Smooth muscle cell (in vitro differentiated cells): Measurements from ENCODE around the gene SYNPO2L. TPM values are rescaled to one million over a fixed set of nuclear protein-coding genes. Genes with fewer than 3 reads are reported as not detected.
"Not testable (repeated sequence)": the region's sequence is repeated elsewhere in the genome, so short reads cannot be mapped to it uniquely, and the experiment has no call there.

Experiments used
- DNase-seq: peaks from one replicate; lab custom pipeline; 2025; ENCODE audit not compliant: unreplicated experiment; lab: John Stamatoyannopoulos, UW
- H2AFZ ChIP-seq: fragments of 200-600 bp; sonication (generic); 2 replicates; pipeline ENCODE4 v1.6.0; 2016; ENCODE audit warnings: antibody characterized with exemption, low read depth, mild to moderate bottlenecking
- H3F3A ChIP-seq: fragments of 200-600 bp; sonication (generic); 2 replicates; pipeline ENCODE4 v1.6.0; 2017; ENCODE audit warnings: antibody characterized with exemption, low read depth
- H3K27ac ChIP-seq: fragments of 200-600 bp; sonication (generic); 2 replicates; pipeline ENCODE4 v1.5.1; 2016; ENCODE audit warnings: low read depth, mild to moderate bottlenecking
- H3K27me3 ChIP-seq: fragments of 200-600 bp; sonication (generic); 2 replicates; pipeline ENCODE4 v1.6.1; 2016; ENCODE audit warnings: low read depth, mild to moderate bottlenecking
- H3K36me3 ChIP-seq: fragments of 200-600 bp; sonication (generic); 2 replicates; pipeline ENCODE4 v1.5.1; 2016; ENCODE audit warnings: low read depth
- H3K4me1 ChIP-seq: fragments of 200-600 bp; sonication (generic); 2 replicates; pipeline ENCODE4 v1.5.1; 2016; ENCODE audit warnings: low read depth
- H3K4me2 ChIP-seq: fragments of 200-600 bp; sonication (generic); 2 replicates; pipeline ENCODE4 v1.6.0; 2016; ENCODE audit warnings: mild to moderate bottlenecking
- H3K4me3 ChIP-seq: fragments of 200-600 bp; sonication (generic); 2 replicates; pipeline ENCODE4 v1.5.1; 2016; ENCODE audit warnings: mild to moderate bottlenecking
- H3K79me2 ChIP-seq: fragments of 200-600 bp; sonication (generic); 2 replicates; pipeline ENCODE4 v1.6.0; 2016; ENCODE audit warnings: low read depth, mild to moderate bottlenecking
- H3K9ac ChIP-seq: fragments of 200-600 bp; sonication (generic); 2 replicates; pipeline ENCODE4 v1.6.0; 2016; ENCODE audit warnings: low read depth
- H3K9me3 ChIP-seq: fragments of 200-600 bp; sonication (generic); replicated peaks from 2 replicates; pipeline ENCODE4 v1.5.1; 2016; ENCODE audit warnings: low read depth
- H4K20me1 ChIP-seq: fragments of 200-600 bp; sonication (generic); 2 replicates; pipeline ENCODE4 v1.6.0; 2016; ENCODE audit warnings: low read depth
- WGBS: methylation state at CpG from one replicate; pipeline ENCODE4 v1.1.7; 2016; ENCODE audit warnings: low lambda C conversion rate; 5-methylcytosine and 5-hydroxymethylcytosine counted together
- polyA plus RNA-seq: library from polyadenylated mRNA; unstranded; fragments of >200 nt; fragmentation: Nextera tagmentation; extraction: Ambion mirVana; gene quantifications from 2 replicates; pipeline ENCODE4 v1.2.1, GENCODE V29; 2016
- total RNA-seq: library from RNA; depleted of rRNA; stranded (reverse); fragments of >200 nt; gene quantifications from 2 replicates; pipeline ENCODE4 v1.2.3, GENCODE V29; 2014

The SYNPO2L gene
- total and polyA plus RNA-seq, 2 experiments from 2014 or later: 0.25 TPM; not detected in 1

- H3K36me3 ChIP-seq: not testable (repeated sequence)
These were observed 31.8 kb upstream of the SYNPO2L start for GRCh38 chr10:73687641-73688040.

GRCh38 chr10:73674546-73674945 lies 18.7 kb upstream of the SYNPO2L start:
- H3K4me2 ChIP-seq, H4K20me1 ChIP-seq, H3K36me3 ChIP-seq, H3K79me2 ChIP-seq, H3K9ac ChIP-seq, H2AFZ ChIP-seq, H3F3A ChIP-seq, H3K27ac ChIP-seq, DNase-seq, H3K4me3 ChIP-seq, H3K9me3 ChIP-seq, H3K4me1 ChIP-seq, H3K27me3 ChIP-seq: not testable (repeated sequence)
- 95% methylated on average over 10 of the region's 20 CpGs for WGBS

More at GRCh38 chr10:73687641-73688040, 31.8 kb upstream of the SYNPO2L start:
- DNase-seq, H3K9me3 ChIP-seq, H4K20me1 ChIP-seq, H3K4me1 ChIP-seq, H3K4me2 ChIP-seq, H3K79me2 ChIP-seq, H3F3A ChIP-seq, H3K27ac ChIP-seq, H3K4me3 ChIP-seq, H3K27me3 ChIP-seq, H3K9ac ChIP-seq, H2AFZ ChIP-seq: not testable (repeated sequence)
- whole genome bisulfite sequencing: 94% methylated on average over 1 of the region's 1 CpG

- H4K20me1 ChIP-seq, H3K27me3 ChIP-seq, H2AFZ ChIP-seq, H3K4me2 ChIP-seq, DNase-seq, H3K36me3 ChIP-seq, H3K9ac ChIP-seq, H3K27ac ChIP-seq, H3K79me2 ChIP-seq, H3K4me1 ChIP-seq, H3F3A ChIP-seq, H3K9me3 ChIP-seq, H3K4me3 ChIP-seq: not testable (repeated sequence)
- WGBS: 100% methylated on average over 4 of the region's 4 CpGs
These were observed 12.5 kb upstream of the SYNPO2L start for GRCh38 chr10:73668378-73668777.

DNA sequence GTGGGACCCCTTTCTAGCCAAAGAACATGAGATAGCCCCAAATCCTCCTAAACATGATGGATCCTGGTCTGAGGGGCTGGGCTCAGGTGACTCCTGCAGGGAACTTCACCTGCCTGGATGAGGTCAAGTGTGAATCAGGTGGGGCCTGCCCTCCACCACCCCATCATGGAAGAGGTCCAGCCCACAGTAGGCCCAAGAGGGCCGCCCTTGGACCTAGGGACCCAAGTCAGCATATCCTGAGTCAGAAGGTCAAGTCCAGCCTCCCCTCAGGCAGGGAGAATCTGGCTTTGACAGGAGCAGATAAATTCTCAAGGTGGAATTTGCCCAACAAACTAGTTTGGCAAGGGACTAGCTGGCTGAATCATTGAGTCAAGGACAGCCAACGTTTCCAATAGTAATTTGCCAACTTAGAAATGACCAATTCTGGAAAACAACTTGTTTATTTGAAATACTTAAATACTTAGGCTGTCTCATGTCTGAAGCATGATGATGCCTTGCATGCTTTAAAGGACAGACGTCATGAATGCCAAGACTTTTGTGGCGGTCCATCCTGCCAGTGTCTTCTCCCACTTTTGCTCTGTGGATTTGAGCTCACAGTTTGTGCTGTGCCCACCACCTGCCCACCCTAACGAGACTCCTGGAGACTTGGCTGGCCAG lies 10.5 kb upstream of the SYNPO2L start:
- not testable (repeated sequence) for H3K9ac ChIP-seq, DNase-seq, H3K4me3 ChIP-seq, H3K27ac ChIP-seq, H2AFZ ChIP-seq, H3K4me1 ChIP-seq, H4K20me1 ChIP-seq, H3K27me3 ChIP-seq, H3K4me2 ChIP-seq, H3K36me3 ChIP-seq, H3K79me2 ChIP-seq, H3F3A ChIP-seq, H3K9me3 ChIP-seq
- 66% methylated on average over 5 of the region's 5 CpGs for WGBS

- H3F3A ChIP-seq, DNase-seq, H3K4me1 ChIP-seq, H3K27ac ChIP-seq, H3K9me3 ChIP-seq, H3K79me2 ChIP-seq, H3K4me3 ChIP-seq, H4K20me1 ChIP-seq, H3K36me3 ChIP-seq, H3K27me3 ChIP-seq, H2AFZ ChIP-seq, H3K4me2 ChIP-seq, H3K9ac ChIP-seq: not testable (repeated sequence)
- no CpG with 5 or more reads among the region's 3 CpGs for WGBS
These were observed 9.8 kb upstream of the SYNPO2L start for GRCh38 chr10:73665581-73665980.

DNA sequence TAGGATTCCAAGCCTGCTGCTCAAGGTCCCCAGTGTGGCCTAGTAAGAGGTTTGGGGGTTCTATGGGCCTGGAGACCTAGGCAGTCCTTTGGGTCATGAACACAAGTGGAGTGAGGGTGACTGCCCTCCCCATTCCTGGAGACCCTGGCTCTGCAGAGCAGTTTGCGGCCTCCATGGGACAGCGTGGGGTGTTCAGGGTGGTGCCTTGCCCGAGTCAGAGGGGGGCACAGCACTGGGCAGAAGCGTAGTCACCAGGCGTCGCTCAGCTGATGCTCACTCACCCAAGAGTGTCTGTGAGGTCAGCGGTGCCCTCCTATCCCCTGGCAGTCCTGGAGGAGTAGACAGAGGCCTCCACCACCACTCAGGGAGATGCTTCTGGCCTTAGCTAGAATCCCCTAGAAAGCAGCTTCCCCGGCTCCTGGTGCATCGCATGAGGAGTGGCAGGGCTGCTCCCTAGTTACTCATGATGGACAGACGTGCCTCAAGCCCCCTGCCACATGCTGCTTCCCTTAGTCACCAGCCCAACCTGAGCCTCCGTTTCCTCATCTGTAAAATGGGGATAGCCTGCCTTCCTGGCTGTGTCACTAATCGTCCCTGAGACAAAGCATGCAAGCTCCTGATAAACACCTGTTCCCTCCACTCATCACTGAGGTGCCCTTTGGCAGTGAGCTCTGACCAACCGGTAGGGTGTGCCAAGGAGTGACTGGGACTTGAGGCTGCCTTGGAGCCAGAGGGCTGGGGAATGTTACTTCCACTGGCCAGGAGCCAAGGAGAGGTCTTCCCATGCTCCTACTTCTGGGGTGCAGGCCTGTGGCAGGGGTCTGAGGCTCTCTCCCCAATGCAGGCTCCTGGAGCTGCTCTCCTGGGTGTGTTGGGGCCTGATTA lies 8.6 kb upstream of the SYNPO2L start:
- not testable (repeated sequence) for DNase-seq
- 91% methylated on average over 13 of the region's 13 CpGs for WGBS

GRCh38 chr10:73663621-73664020 lies 7.8 kb upstream of the SYNPO2L start:
- H3K79me2 ChIP-seq, H3F3A ChIP-seq, H3K36me3 ChIP-seq, H3K4me3 ChIP-seq, H3K27ac ChIP-seq, H3K9me3 ChIP-seq, DNase-seq, H2AFZ ChIP-seq, H3K27me3 ChIP-seq, H4K20me1 ChIP-seq, H3K4me2 ChIP-seq, H3K4me1 ChIP-seq, H3K9ac ChIP-seq: not testable (repeated sequence)
- 86% methylated on average over 10 of the region's 10 CpGs for WGBS

More for the DNA sequence above, 8.6 kb upstream of the SYNPO2L start:
- H3K4me2 ChIP-seq, H3K79me2 ChIP-seq, H3K27ac ChIP-seq, H3F3A ChIP-seq, H3K4me1 ChIP-seq, H3K4me3 ChIP-seq, H3K9me3 ChIP-seq, H3K27me3 ChIP-seq, H3K36me3 ChIP-seq, H4K20me1 ChIP-seq, H3K9ac ChIP-seq, H2AFZ ChIP-seq: not testable (repeated sequence)

- not testable (repeated sequence) for H3K27me3 ChIP-seq, DNase-seq, H3K4me1 ChIP-seq, H3K36me3 ChIP-seq, H3F3A ChIP-seq, H3K4me2 ChIP-seq, H2AFZ ChIP-seq, H3K9ac ChIP-seq, H3K79me2 ChIP-seq, H3K27ac ChIP-seq, H4K20me1 ChIP-seq, H3K4me3 ChIP-seq, H3K9me3 ChIP-seq
- WGBS: 92% methylated on average over 7 of the region's 7 CpGs
These were observed 6.9 kb upstream of the SYNPO2L start for GRCh38 chr10:73662705-73663104.
